Stomach (tissue), 9 donors: Measurements from ENCODE around the gene SOX6. TPM values are rescaled to one million over a fixed set of nuclear protein-coding genes. Genes with fewer than 3 reads are reported as not detected.

ENCODE experiments used
- DNase-seq, 2 donors: peaks; one replicate each; pipeline versions ENCODE4 v3.0.0 to v3.0.0-alpha.2; 2013 to 2019
- H3K27ac ChIP-seq, 5 donors: fragments of 200-600 bp in 4 of 5; sonication (generic) in 4 of 5; one replicate each; pipeline ENCODE4 v1.5.1; 2013 to 2019; ENCODE audit warnings: mild to moderate bottlenecking in 1 of 5, moderate library complexity in 1 of 5
- H3K27me3 ChIP-seq, 3 donors: fragments of 200-600 bp; sonication (generic); one replicate each; pipeline ENCODE4 v1.5.1; 2017 to 2019; ENCODE audit warnings: mixed run types in 1 of 3
- H3K36me3 ChIP-seq, 4 donors: fragments of 200-600 bp; sonication (generic); 1 replicate in 3 of 4; 2 replicates in 1 of 4; pipeline ENCODE4 v1.5.1; 2016 to 2019
- H3K4me1 ChIP-seq, 4 donors: fragments of 200-600 bp; sonication (generic); one replicate each; pipeline ENCODE4 v1.5.1; 2016 to 2019
- H3K4me3 ChIP-seq, 4 donors: fragments of 200-600 bp; sonication (generic) in 3 of 4; one replicate each; pipeline ENCODE4 v1.5.1; 2016 to 2019; ENCODE audit warnings: mild to moderate bottlenecking in 1 of 4
- H3K9me3 ChIP-seq, 4 donors: fragments of 200-600 bp; sonication (generic); one replicate each; pipeline ENCODE4 v1.5.1; 2016 to 2019
- EP300 ChIP-seq: sonication (generic); formaldehyde crosslinking; IDR thresholded peaks from one replicate; pipeline ENCODE4 v1.6.1; 2017; ENCODE audit warnings: antibody characterized with exemption
- POLR2A ChIP-seq, 4 donors: fragments of 450-650 bp; IDR thresholded peaks; one replicate each; pipeline ENCODE4 v1.6.1; 2016; ENCODE audit warnings: antibody characterized with exemption in 4 of 4, control low read depth in 2 of 4, mild to moderate bottlenecking in 1 of 4, moderate library complexity in 1 of 4
- POLR2AphosphoS5 ChIP-seq, 3 donors: sonication (generic); formaldehyde crosslinking; IDR thresholded peaks; one replicate each; pipeline ENCODE4 v1.6.1; 2016; ENCODE audit warnings: antibody characterized with exemption in 3 of 3
- WGBS, 5 donors: extraction: QIAGEN DNeasy Blood & Tissue Kit in 3 of 5; methylation state at CpG; one replicate each; pipeline versions ENCODE4 v1.1.5 to v1.1.7; 2013 to 2018; 5-methylcytosine and 5-hydroxymethylcytosine counted together
- intact Hi-C: fragments of 100-400 bp; cut with DNase I; formaldehyde crosslinking; loops from one replicate; pipeline ENCODE4 v1.15.1; 2023; ENCODE audit warnings: low total_unique reads
- polyA plus RNA-seq, 3 donors: library from polyadenylated mRNA; stranded (reverse); fragments of 200-250 nt; gene quantifications; one replicate each; pipeline ENCODE4 v1.2.3, GENCODE V29; 2013
- total RNA-seq, 5 donors: library from RNA; depleted of rRNA; stranded (reverse); fragments of >200 nt; gene quantifications; one replicate each; pipeline versions ENCODE4 v1.1.0 to v1.2.3, GENCODE V29; 2014 to 2016
- TF ChIP-seq, protein P1 (sequence below), 7 experiments: fragments of 450-650 bp in 4 of 7; fragments of 200-600 bp in 3 of 7; sonication (generic) in 3 of 7; IDR thresholded peaks; one replicate each; pipeline ENCODE4 v1.5.1; 2016 to 2019; ENCODE audit warnings: antibody characterized with exemption in 7 of 7, control low read depth in 2 of 7, mild to moderate bottlenecking in 1 of 7
- donor health status: healthy with polysubstance abuse.
- donor health status: Bipolar disorder and iron deficiency.
- donor health status: healthy.

The SOX6 gene
- total and polyA plus RNA-seq, 8 donors = 1.2 to 13.6 (median 4.5) TPM

- DNase-seq = no peak
- 83 to 95% (median 93%) methylated on average over 8 of the region's 8 CpGs for WGBS, 5 donors
- Histone ChIP-seq H3K36me3 (no peaks in the 10 kb centered on the region), H3K4me1 (peaks cover 0 to 15% (median 0%) of the 10 kb centered on the region in 4 donors), H3K9me3 (no peaks in the 10 kb centered on the region), H3K4me3 (no peak overlapping the region), H3K27me3 (no peaks in the 10 kb centered on the region), H3K27ac (no peak overlapping the region)
- TF ChIP-seq, protein P1, sequence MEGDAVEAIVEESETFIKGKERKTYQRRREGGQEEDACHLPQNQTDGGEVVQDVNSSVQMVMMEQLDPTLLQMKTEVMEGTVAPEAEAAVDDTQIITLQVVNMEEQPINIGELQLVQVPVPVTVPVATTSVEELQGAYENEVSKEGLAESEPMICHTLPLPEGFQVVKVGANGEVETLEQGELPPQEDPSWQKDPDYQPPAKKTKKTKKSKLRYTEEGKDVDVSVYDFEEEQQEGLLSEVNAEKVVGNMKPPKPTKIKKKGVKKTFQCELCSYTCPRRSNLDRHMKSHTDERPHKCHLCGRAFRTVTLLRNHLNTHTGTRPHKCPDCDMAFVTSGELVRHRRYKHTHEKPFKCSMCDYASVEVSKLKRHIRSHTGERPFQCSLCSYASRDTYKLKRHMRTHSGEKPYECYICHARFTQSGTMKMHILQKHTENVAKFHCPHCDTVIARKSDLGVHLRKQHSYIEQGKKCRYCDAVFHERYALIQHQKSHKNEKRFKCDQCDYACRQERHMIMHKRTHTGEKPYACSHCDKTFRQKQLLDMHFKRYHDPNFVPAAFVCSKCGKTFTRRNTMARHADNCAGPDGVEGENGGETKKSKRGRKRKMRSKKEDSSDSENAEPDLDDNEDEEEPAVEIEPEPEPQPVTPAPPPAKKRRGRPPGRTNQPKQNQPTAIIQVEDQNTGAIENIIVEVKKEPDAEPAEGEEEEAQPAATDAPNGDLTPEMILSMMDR (IDR thresholded peaks at IDR 0.05) = no peak
- TF ChIP-seq POLR2A (IDR thresholded peaks at IDR 0.05) (no peak), POLR2AphosphoS5 (IDR thresholded peaks at IDR 0.05) (no peak), EP300 (no peak)
- intact Hi-C loops = no loop called here
These were observed 169.7 kb downstream of the SOX6 start for GRCh38 chr11:16186680-16187079.

DNA sequence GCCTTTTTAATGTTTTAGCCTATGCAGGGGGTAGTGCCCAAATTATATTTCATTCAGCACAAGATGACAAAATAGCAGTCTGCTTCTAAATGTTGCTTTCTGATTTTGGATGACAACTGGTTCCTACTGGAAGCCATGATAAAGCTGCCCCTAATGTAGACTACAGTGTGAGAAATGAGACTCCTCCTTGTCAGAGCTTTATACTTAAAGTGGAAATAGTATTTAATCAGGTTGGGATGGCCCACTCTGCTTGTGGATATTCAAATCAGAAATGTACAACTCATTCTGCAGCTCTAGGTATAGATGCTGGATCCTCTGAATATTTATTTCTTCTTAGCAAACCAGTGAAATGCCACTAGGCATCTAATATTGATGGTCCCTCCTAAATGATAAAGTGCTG, 171.3 kb downstream of the SOX6 start:
- TF ChIP-seq POLR2A (IDR thresholded peaks at IDR 0.05) (no peak), EP300 (no peak), POLR2AphosphoS5 (IDR thresholded peaks at IDR 0.05) (no peak)
- TF ChIP-seq, protein P1 (IDR thresholded peaks at IDR 0.05) = no peak
- Histone ChIP-seq H3K4me3 (no peak overlapping the region), H3K36me3 (no peaks in the 10 kb centered on the region), H3K27ac (no peak overlapping the region), H3K27me3 (no peaks in the 10 kb centered on the region), H3K4me1 (peaks cover 0 to 15% (median 0%) of the 10 kb centered on the region in 4 donors), H3K9me3 (no peaks in the 10 kb centered on the region)
- intact Hi-C loops = no loop called here
- DNase-seq = no peak

- Histone ChIP-seq H3K27ac (no peak overlapping the region), H3K9me3 (no peaks in the 10 kb centered on the region), H3K4me1 (peaks cover 0 to 15% (median 0%) of the 10 kb centered on the region in 4 donors), H3K27me3 (no peaks in the 10 kb centered on the region), H3K4me3 (no peak overlapping the region), H3K36me3 (no peaks in the 10 kb centered on the region)
- peak in 1 of 3 donors; percentile 25 for TF ChIP-seq POLR2AphosphoS5 (IDR thresholded peaks at IDR 0.05)
- TF ChIP-seq EP300 = no peak
- WGBS, 5 donors = 12 to 25% (median 15%) methylated on average over 1 of the region's 1 CpG
- intact Hi-C loops = no loop called here
- peak in 1 of 2 donors; percentile 41 for DNase-seq
These were observed 171.8 kb downstream of the SOX6 start for GRCh38 chr11:16184588-16184987.

GRCh38 chr11:16182553-16182952, 173.8 kb downstream of the SOX6 start:
- Histone ChIP-seq H3K27ac (no peak overlapping the region), H3K36me3 (no peaks in the 10 kb centered on the region), H3K4me3 (no peak overlapping the region), H3K9me3 (no peaks in the 10 kb centered on the region), H3K4me1 (peaks cover 0 to 15% (median 0%) of the 10 kb centered on the region in 4 donors), H3K27me3 (no peaks in the 10 kb centered on the region)
- intact Hi-C loops = no loop called here
- 89 to 100% (median 93%) methylated on average over 2 of the region's 2 CpGs for WGBS, 5 donors
- no peak for DNase-seq
- TF ChIP-seq, protein P1 (IDR thresholded peaks at IDR 0.05) = no peak
- TF ChIP-seq POLR2AphosphoS5 (IDR thresholded peaks at IDR 0.05) = no peak
- no peak for TF ChIP-seq EP300
- no peak for TF ChIP-seq POLR2A (IDR thresholded peaks at IDR 0.05)

DNA sequence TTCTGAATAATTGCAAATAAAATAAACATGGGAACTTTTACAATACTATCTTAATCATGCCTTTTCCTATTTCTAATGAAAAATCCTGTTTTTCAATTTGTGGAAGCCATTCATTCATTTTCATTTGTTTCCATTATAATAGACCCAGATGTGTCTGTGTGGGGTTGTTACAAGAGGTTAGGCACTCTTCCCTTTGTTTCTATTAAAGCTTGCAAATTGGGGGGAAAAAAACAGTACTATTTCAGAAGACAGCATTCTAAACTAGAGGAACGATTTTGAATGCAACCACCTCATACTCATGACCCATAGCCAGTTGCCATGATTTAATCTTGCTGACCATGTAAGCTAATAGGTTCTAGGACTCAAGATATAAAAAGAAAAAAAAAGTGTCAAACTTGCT, 175.5 kb downstream of the SOX6 start:
- TF ChIP-seq POLR2AphosphoS5 (IDR thresholded peaks at IDR 0.05) (no peak), EP300 (no peak), POLR2A (IDR thresholded peaks at IDR 0.05) (no peak)
- TF ChIP-seq, protein P1 (IDR thresholded peaks at IDR 0.05) = no peak
- Histone ChIP-seq H3K36me3 (no peaks in the 10 kb centered on the region), H3K9me3 (no peaks in the 10 kb centered on the region), H3K4me3 (no peak overlapping the region), H3K27me3 (no peaks in the 10 kb centered on the region), H3K27ac (no peak overlapping the region), H3K4me1 (peaks cover 0 to 15% (median 0%) of the 10 kb centered on the region in 4 donors)
- no peak for DNase-seq
- 76 to 90% (median 86%) methylated on average over 1 of the region's 1 CpG for WGBS, 5 donors
- intact Hi-C loops = no loop called here
